GM10266 (cell line): Measurements from ENCODE around the gene TMC2.

Experiments used
- DNase-seq: peaks from one replicate; pipeline ENCODE4 v3.0.0; 2012; ENCODE audit errors: extremely low spot score
- CTCF ChIP-seq: IDR thresholded peaks from 2 replicates; pipeline ENCODE4 v1.5.1; 2012; ENCODE audit warnings: mild to moderate bottlenecking, low read depth; ENCODE audit not compliant: control insufficient read depth, insufficient read depth; ENCODE audit errors: missing control alignments

The TMC2 gene

GRCh38 chr20:2640899-2641298, 104.5 kb downstream of the TMC2 start:
- no peak for TF ChIP-seq CTCF
- no peak for DNase-seq

- DNase-seq, result no peak
- no peak for TF ChIP-seq CTCF
These were observed 107.3 kb downstream of the TMC2 start for GRCh38 chr20:2643708-2644107.

GRCh38 chr20:2651772-2652723, 115.7 kb downstream of the TMC2 start, which contains the start of gene NOP56:
NOP56 (plus strand) TSS chr20:2652632; CDS start chr20:2652661, 29 bp downstream.
- no peak for TF ChIP-seq CTCF
- peak; percentile 96 for DNase-seq

GRCh38 chr20:2652724-2653555, 116.6 kb downstream of the TMC2 start:
- no peak for TF ChIP-seq CTCF
- DNase-seq, result peak; percentile 51

- no peak for TF ChIP-seq CTCF
- DNase-seq, result no peak
These were observed 117.4 kb downstream of the TMC2 start for GRCh38 chr20:2653556-2654383.

- no peak for DNase-seq
- TF ChIP-seq CTCF, result no peak
These were observed 118.0 kb downstream of the TMC2 start for GRCh38 chr20:2654384-2654822.
